ENCODE data around the gene TFEC. TPM values are rescaled to one million over a fixed set of nuclear protein-coding genes. Genes with fewer than 3 reads are reported as not detected.

The TFEC gene
- polyA plus RNA-seq, 2 of the 4 experiments (the other 2 are of a cell fraction) = 0.05 to 0.13 TPM

DNA sequence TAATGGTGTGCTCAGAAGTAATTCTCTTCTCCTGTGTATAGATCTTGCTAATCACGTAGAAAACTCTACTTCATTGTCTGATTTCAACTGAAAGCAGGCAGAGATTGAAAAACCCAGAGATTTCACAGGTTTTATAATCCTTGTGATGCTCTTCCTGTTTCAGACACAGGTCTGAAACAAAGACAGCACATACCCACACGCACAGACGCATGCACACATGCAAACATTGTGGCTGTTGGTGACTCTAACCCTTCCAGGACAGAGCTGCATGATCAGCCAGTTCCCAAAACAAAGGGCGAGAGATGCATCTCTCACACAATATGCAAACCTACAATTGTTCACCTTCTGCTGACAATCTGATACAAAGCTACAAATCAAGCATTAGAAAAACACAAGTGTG is 11.1 kb upstream of the TFEC start:
- ATAC-seq (no peak), FAIRE-seq (no peak), DNase-seq (ENCODE audit: low read depth in 1 of 2, low spot score in 1 of 2) (no peak)
- no peaks in the 10 kb centered on the region for H3K9me3 ChIP-seq
- TF ChIP-seq NPAS2 (CRISPR knock-in tag; IDR thresholded peaks at IDR 0.05; ENCODE audit: borderline replicate concordance) (no peak), HEYL (CRISPR knock-in tag; IDR thresholded peaks at IDR 0.05) (no peak), HOXB13 (CRISPR knock-in tag; IDR thresholded peaks at IDR 0.05; ENCODE audit: low read depth) (no peak)
- no peak overlapping the region for H3K4me3 ChIP-seq
- no peak overlapping the region for H3K27ac ChIP-seq
- no peak overlapping the region for H3K4me2 ChIP-seq
- H3K4me1 ChIP-seq = no peaks in the 10 kb centered on the region
- ChIA-PET POLR2A (interaction anchor here (0.7 kb wide), 1 partner anchor 13 kb away, joined by 4 read pairs; no protein-coding TSS in a partner anchor), CTCF (no interaction called here)
- WGBS (ENCODE audit: missing lambda C conversion rate) = 33% methylated on average over 4 of the region's 4 CpGs

- no peak for ATAC-seq
- no peak for TF ChIP-seq KDM5A (IDR thresholded peaks at IDR 0.05)
- no peak for TF ChIP-seq CBX8 (IDR thresholded peaks at IDR 0.05)
- no peak for TF ChIP-seq FOSL2 (IDR thresholded peaks at IDR 0.05)
- no peak for TF ChIP-seq FOSL2 (CRISPR knock-in tag; IDR thresholded peaks at IDR 0.05)
- TF ChIP-seq REST (IDR thresholded peaks at IDR 0.05) = no peak
- no peak for TF ChIP-seq ATOH8 (CRISPR knock-in tag; IDR thresholded peaks at IDR 0.05; ENCODE audit: low read depth)
- no peak for TF ChIP-seq POLR2AphosphoS2 (conservative IDR thresholded peaks at IDR 0.05; ENCODE audit: low read length)
- TF ChIP-seq SREBF2 (IDR thresholded peaks at IDR 0.05) = no peak
- no peak for TF ChIP-seq FOXS1 (CRISPR knock-in tag; IDR thresholded peaks at IDR 0.05)
- TF ChIP-seq ZFP36 (IDR thresholded peaks at IDR 0.05; ENCODE audit: borderline replicate concordance, partially characterized antibody) = no peak
- no peak for TF ChIP-seq HES2 (IDR thresholded peaks at IDR 0.05)
- no peak for TF ChIP-seq ESRRA (IDR thresholded peaks at IDR 0.05; ENCODE audit: borderline replicate concordance, low read length)
- no peak for TF ChIP-seq CTCF (IDR thresholded peaks at IDR 0.05)
- no peak for TF ChIP-seq EP300 (IDR thresholded peaks at IDR 0.05)
- no peaks in the 10 kb centered on the region for H3K9me3 ChIP-seq
- no peak overlapping the region for H3K4me2 ChIP-seq
- no peak overlapping the region for H3K4me3 ChIP-seq
- ChIA-PET POLR2A (no interaction called here), CTCF (no interaction called here)
- H3K27ac ChIP-seq = no peak overlapping the region
- no peak for FAIRE-seq
- DNase-seq (ENCODE audit: low read depth in 1 of 2, low spot score in 1 of 2) = no peak
- WGBS (ENCODE audit: missing lambda C conversion rate) = 51% methylated on average over 2 of the region's 2 CpGs
- no peaks in the 10 kb centered on the region for H3K4me1 ChIP-seq
Measured at GRCh38 chr7:116037401-116037800, 6.8 kb upstream of the TFEC start.

- FAIRE-seq (no peak), DNase-seq (ENCODE audit: low read depth in 1 of 2, low spot score in 1 of 2) (no peak), ATAC-seq (no peak)
- H3K9me3 ChIP-seq = no peaks in the 10 kb centered on the region
- no peak overlapping the region for H3K4me3 ChIP-seq
- peaks cover 6% of the 10 kb centered on the region; the same call in 1 of the 3 replicates for H3K4me1 ChIP-seq
- no peak overlapping the region for H3K27ac ChIP-seq
- POLR2A ChIA-PET = interaction anchor here (0.6 kb wide), 1 partner anchor 10 kb away, joined by 3 read pairs; no protein-coding TSS in a partner anchor
- TF ChIP-seq HMGXB4 (CRISPR knock-in tag; IDR thresholded peaks at IDR 0.05; ENCODE audit: borderline replicate concordance) (no peak), MAFK (IDR thresholded peaks at IDR 0.05; ENCODE audit: partially characterized antibody) (no peak), FOSL2 (IDR thresholded peaks at IDR 0.05) (no peak), FOSL2 (CRISPR knock-in tag; IDR thresholded peaks at IDR 0.05) (no peak), NPAS2 (CRISPR knock-in tag; IDR thresholded peaks at IDR 0.05; ENCODE audit: borderline replicate concordance) (no peak), CTCF (IDR thresholded peaks at IDR 0.05) (no peak), ZFP36 (IDR thresholded peaks at IDR 0.05; ENCODE audit: borderline replicate concordance, partially characterized antibody) (no peak), GATA3 (IDR thresholded peaks at IDR 0.05; ENCODE audit: borderline replicate concordance) (no peak), CEBPB (IDR thresholded peaks at IDR 0.05) (no peak)
- TF ChIP-seq, protein P1, sequence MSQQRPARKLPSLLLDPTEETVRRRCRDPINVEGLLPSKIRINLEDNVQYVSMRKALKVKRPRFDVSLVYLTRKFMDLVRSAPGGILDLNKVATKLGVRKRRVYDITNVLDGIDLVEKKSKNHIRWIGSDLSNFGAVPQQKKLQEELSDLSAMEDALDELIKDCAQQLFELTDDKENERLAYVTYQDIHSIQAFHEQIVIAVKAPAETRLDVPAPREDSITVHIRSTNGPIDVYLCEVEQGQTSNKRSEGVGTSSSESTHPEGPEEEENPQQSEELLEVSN (IDR thresholded peaks at IDR 0.05; ENCODE audit: borderline replicate concordance, low read depth) = no peak
- CTCF ChIA-PET = no interaction called here
- no peak overlapping the region for H3K4me2 ChIP-seq
- 50% methylated on average over 3 of the region's 3 CpGs for WGBS (ENCODE audit: missing lambda C conversion rate)
Measured at GRCh38 chr7:116034411-116034810, 3.8 kb upstream of the TFEC start.

Data from A549 (cell line).